ENCODE measurements around the gene DNAJC15.

DNAJC15 gene

DNA sequence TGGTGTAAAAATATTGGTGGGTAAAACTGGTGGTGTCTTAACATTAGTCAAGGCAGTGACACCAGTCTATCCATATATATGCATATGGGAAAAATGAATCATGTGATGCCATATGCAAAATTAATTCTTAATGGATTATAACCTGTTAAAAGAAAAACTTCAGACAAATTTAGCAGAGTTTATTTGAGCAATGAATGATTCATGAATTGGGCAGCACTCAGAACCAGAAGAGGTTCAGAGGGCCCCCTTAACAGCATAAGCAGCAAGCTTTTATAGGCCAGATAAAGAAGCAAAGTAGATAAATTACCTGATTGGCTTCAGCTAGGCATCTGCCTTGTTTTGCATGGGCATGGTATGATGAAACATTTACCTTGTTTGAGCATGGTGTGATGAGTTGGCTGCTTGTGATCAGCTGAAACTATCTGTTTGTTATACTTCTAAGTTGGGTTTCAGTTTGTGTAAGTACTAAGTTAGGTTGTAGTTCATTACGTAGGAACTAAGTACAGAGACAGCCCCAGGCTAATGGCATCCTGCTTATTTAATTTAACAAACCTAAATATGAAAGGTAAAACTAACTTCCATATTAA, 66.6 kb downstream of the DNAJC15 start:
- no peak for DNase-seq (ENCODE audit: low read depth)
- Histone ChIP-seq H3K9me3 (ENCODE audit: control insufficient read depth, low read length) (peaks cover 3% of the 10 kb centered on the region), H3K27me3 (replicated peaks; ENCODE audit: control insufficient read depth, insufficient read depth, low read length) (no peaks in the 10 kb centered on the region), H3K4me3 (ENCODE audit: low read length) (no peak overlapping the region), H3K9ac (ENCODE audit: low read length) (no peak overlapping the region), H3K36me3 (ENCODE audit: control insufficient read depth, insufficient read depth, low read length, severe bottlenecking) (peaks cover 6% of the 10 kb centered on the region), H3K4me1 (ENCODE audit: control insufficient read depth, insufficient read depth, low read length) (peaks cover 12% of the 10 kb centered on the region)

DNA sequence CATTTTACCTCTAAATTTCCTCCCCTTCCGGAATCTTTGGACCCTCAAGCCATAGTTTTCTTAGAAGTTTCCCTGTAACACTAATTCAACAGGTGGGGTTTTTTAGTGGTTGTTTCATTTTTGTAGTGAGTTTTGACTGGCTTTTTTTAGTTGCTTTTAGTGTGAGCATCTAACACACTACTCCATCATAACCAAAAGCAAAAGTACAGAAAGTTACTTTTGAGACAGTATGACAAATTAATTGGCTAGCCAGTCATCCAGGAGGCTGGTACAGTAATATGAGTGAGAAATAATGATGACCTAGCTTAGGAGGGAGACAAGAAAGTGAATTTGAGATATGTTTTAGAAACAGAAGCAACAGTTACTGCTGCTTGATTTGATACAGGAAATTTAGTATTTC, 71.5 kb downstream of the DNAJC15 start:
- Histone ChIP-seq H3K27me3 (replicated peaks; ENCODE audit: control insufficient read depth, insufficient read depth, low read length) (no peaks in the 10 kb centered on the region), H3K36me3 (ENCODE audit: control insufficient read depth, insufficient read depth, low read length, severe bottlenecking) (peaks cover 7% of the 10 kb centered on the region), H3K4me1 (ENCODE audit: control insufficient read depth, insufficient read depth, low read length) (peaks cover 17% of the 10 kb centered on the region), H3K9ac (ENCODE audit: low read length) (no peak overlapping the region), H3K9me3 (ENCODE audit: control insufficient read depth, low read length) (peaks cover 3% of the 10 kb centered on the region), H3K4me3 (ENCODE audit: low read length) (no peak overlapping the region)
- no peak for DNase-seq (ENCODE audit: low read depth)

DNA sequence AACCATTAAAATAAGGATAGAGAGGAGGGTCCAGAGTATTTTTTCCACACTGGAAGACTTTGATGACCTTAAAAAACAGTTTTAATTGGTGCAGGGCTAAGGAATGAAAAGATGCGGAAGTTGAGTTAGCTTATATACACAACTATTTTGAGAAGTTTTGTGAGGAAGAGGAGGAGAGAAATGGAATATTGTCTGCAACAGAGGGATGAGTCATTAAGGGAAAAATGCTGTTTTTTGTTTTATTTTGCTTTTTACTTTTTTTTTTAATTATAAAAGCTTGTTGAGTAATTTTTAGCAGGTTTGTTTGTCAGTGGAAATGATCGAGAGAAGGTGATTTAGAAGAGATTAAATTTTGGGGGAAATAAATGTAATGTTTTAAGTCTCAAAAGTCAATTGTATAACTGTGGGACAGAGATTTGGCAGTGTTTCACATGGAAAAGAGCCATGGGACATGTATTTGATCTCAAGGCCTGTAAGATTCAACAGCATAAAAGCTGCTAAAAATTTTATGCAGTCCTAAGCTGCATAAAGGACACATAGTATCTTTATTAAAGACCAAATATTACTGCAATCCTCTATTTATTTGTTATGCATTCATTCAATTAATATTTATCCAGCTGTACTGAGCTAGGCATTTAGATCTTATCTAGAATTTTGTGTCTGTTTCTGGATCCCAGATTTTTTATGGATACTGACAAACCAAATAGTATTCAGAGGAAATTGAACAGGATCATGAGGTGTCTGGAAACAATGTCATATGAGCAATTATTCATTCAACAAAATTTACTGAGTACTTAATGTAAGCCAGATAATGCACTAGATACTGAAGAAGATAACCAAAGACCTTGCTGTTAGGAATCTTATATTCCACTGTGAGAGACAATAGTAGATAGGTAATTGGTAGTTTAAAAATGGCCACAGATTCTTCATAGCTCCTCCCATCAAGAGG, 72.7 kb downstream of the DNAJC15 start:
- no peaks in the 10 kb centered on the region for H3K9me3 ChIP-seq (ENCODE audit: control insufficient read depth, low read length)
- H3K4me1 ChIP-seq (ENCODE audit: control insufficient read depth, insufficient read depth, low read length): peaks cover 17% of the 10 kb centered on the region
- H3K27me3 ChIP-seq (replicated peaks; ENCODE audit: control insufficient read depth, insufficient read depth, low read length): no peaks in the 10 kb centered on the region

DNA sequence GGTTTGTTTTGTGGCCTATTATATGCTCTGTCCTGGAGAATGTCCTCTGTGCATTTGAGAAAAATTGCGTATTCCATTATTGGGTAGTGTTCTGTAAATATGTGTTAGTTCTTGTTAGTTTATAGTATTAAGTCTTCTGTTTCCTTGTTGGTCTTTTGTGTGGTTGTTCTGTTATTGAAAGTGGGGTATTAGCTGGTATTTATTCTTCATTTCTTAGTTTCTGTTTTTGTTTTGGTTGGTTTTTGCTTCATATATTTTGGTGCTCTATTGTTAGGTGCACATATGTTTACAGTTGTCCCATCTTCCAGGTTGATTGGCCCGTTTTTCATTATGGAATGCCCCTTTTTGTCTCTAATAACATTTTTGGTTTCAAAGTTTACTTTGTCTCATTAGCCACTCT, 77.3 kb downstream of the DNAJC15 start:
- Histone ChIP-seq H3K4me3 (ENCODE audit: low read length) (no peak overlapping the region), H3K4me1 (ENCODE audit: control insufficient read depth, insufficient read depth, low read length) (peaks cover 10% of the 10 kb centered on the region), H3K27me3 (replicated peaks; ENCODE audit: control insufficient read depth, insufficient read depth, low read length) (no peaks in the 10 kb centered on the region), H3K36me3 (ENCODE audit: control insufficient read depth, insufficient read depth, low read length, severe bottlenecking) (peaks cover 4% of the 10 kb centered on the region), H3K9ac (ENCODE audit: low read length) (no peak overlapping the region), H3K9me3 (ENCODE audit: control insufficient read depth, low read length) (peaks cover 5% of the 10 kb centered on the region)
- DNase-seq (ENCODE audit: low read depth): no peak

More for the DNA sequence above, 72.7 kb downstream of the DNAJC15 start:
- Histone ChIP-seq H3K36me3 (ENCODE audit: control insufficient read depth, insufficient read depth, low read length, severe bottlenecking) (peaks cover 4% of the 10 kb centered on the region), H3K9ac (ENCODE audit: low read length) (peak overlapping the region; percentile 31), H3K4me3 (ENCODE audit: low read length) (no peak overlapping the region)
- peak; percentile 26 for DNase-seq (ENCODE audit: low read depth)

DNA sequence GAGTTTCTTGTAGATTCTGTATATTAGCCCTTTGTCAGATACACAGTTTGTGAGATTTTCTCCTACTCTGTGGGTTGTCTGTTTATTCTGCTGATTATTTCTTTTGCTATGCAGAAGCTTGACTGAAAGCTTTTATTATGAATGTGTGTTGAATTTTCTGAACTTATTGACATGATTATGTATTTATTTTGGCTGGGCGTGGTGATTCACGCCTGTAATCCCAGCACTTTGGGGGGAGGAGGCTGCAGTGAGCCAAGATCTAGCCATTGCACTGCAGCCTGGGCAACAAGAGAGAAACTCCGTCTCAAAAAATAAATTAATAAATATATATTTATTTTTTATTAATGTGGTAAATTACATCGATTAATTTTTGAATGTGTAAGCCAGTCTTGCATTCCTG, 78.9 kb downstream of the DNAJC15 start:
- Histone ChIP-seq H3K27me3 (replicated peaks; ENCODE audit: control insufficient read depth, insufficient read depth, low read length) (no peaks in the 10 kb centered on the region), H3K4me1 (ENCODE audit: control insufficient read depth, insufficient read depth, low read length) (peaks cover 5% of the 10 kb centered on the region), H3K9me3 (ENCODE audit: control insufficient read depth, low read length) (peaks cover 5% of the 10 kb centered on the region), H3K36me3 (ENCODE audit: control insufficient read depth, insufficient read depth, low read length, severe bottlenecking) (peaks cover 4% of the 10 kb centered on the region), H3K4me3 (ENCODE audit: low read length) (no peak overlapping the region), H3K9ac (ENCODE audit: low read length) (no peak overlapping the region)
- DNase-seq (ENCODE audit: low read depth): no peak

DNA sequence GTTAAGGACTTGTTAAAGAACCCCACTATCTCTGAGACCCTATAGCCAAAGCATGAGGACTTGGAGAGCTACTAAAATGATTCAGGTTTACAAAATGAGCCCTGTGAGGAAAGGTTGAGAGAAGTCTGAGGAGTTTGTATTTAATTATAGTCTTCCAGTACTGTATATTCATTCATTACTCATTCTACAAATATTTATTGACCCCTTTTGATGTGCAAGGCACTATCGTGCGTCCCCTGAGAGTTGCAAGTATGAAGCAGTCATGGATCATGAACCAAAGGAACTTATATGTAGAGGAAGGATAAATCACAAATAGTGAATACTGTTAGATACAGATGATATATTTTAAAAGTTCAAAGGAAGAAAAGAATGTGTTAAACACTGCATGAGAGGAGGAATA, 84.4 kb downstream of the DNAJC15 start:
- peak; percentile 38 for DNase-seq (ENCODE audit: low read depth)
- Histone ChIP-seq H3K4me3 (ENCODE audit: low read length) (no peak overlapping the region), H3K27me3 (replicated peaks; ENCODE audit: control insufficient read depth, insufficient read depth, low read length) (no peaks in the 10 kb centered on the region), H3K4me1 (ENCODE audit: control insufficient read depth, insufficient read depth, low read length) (peaks cover 16% of the 10 kb centered on the region), H3K9me3 (ENCODE audit: control insufficient read depth, low read length) (no peaks in the 10 kb centered on the region), H3K9ac (ENCODE audit: low read length) (no peak overlapping the region), H3K36me3 (ENCODE audit: control insufficient read depth, insufficient read depth, low read length, severe bottlenecking) (no peaks in the 10 kb centered on the region)

DNA sequence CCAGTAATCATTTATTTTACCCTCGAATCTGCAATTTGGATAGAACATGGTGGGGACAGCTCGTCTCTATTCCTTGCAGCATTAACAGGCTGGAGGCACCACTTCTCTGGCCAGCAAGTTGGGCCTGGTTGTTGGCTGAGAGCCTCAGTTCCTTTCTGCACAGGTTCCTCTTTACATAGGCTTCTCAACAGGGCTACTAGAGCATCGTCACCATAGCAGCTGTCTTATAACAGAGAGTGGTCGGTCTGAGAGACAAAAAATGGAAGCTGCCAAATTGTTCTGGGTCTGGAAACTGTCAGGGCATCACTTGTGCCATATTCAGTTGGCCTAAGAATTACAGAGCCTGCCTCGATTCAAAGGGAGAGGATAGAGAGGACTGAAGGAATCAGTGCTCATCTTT, 86.7 kb downstream of the DNAJC15 start:
- Histone ChIP-seq H3K36me3 (ENCODE audit: control insufficient read depth, insufficient read depth, low read length, severe bottlenecking) (no peaks in the 10 kb centered on the region), H3K9ac (ENCODE audit: low read length) (no peak overlapping the region), H3K27me3 (replicated peaks; ENCODE audit: control insufficient read depth, insufficient read depth, low read length) (no peaks in the 10 kb centered on the region), H3K4me1 (ENCODE audit: control insufficient read depth, insufficient read depth, low read length) (peaks cover 21% of the 10 kb centered on the region), H3K4me3 (ENCODE audit: low read length) (no peak overlapping the region), H3K9me3 (ENCODE audit: control insufficient read depth, low read length) (no peaks in the 10 kb centered on the region)
- no peak for DNase-seq (ENCODE audit: low read depth)

DNA sequence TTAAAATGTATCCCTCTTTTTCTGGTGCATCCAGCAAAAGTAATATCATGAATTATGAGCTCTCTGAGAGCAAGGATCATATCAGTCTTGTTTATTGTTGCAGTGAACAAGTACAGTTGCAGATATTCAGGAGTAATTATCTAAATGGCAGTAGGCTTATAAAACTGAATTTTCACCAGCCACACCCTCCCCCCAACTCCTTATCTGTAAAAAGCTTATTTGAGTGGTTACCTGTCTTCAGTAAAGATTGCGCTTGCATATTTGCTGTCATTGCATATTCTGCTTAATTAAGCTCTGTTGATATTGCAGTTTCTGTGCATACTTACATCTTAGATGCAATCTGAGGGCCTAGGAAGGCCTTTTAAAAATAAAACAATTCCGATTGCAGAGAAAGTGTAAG, 87.3 kb downstream of the DNAJC15 start:
- Histone ChIP-seq H3K9ac (ENCODE audit: low read length) (no peak overlapping the region), H3K9me3 (ENCODE audit: control insufficient read depth, low read length) (no peaks in the 10 kb centered on the region), H3K36me3 (ENCODE audit: control insufficient read depth, insufficient read depth, low read length, severe bottlenecking) (no peaks in the 10 kb centered on the region), H3K4me3 (ENCODE audit: low read length) (no peak overlapping the region), H3K27me3 (replicated peaks; ENCODE audit: control insufficient read depth, insufficient read depth, low read length) (no peaks in the 10 kb centered on the region), H3K4me1 (ENCODE audit: control insufficient read depth, insufficient read depth, low read length) (peaks cover 23% of the 10 kb centered on the region)
- DNase-seq (ENCODE audit: low read depth): no peak

DNA sequence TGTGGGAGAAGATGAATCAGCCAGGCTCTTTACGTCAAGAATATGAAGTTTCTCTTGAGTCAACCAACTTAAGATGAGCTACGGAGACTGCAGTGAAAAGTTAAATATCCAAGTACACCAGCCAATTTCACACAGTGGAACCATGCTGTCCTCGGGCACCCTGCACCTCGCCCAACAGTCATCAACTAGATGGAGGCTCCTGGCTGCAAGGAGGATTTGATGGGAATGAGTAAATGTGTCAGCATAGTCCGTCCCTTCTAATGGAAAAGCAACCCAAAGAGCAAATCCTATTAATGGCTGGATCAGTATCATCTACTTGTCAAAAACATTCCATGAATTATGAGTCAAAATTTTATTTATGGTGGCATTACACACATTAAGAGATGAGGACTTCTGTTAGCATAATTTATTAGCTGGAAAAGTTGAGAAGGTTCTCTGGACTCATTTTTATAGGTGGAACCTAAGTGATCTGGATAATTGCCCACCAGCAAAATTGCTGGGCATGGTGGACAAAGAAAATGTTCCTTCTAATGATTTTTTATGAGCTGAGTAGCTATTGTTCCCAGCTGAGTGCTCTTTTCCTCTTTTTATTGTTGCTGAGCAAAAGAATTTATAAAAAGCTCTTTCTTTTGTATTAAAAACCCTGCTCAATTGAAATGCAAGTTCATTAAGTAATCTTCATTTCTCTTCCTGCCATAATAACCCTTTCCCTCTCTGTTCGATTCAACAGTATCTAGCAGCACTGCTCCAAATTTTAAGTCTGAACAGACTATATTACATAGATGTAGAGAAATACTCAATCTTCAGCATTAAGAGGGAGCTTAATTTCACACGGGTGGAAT, 88.4 kb downstream of the DNAJC15 start:
- H3K36me3 ChIP-seq (ENCODE audit: control insufficient read depth, insufficient read depth, low read length, severe bottlenecking): no peaks in the 10 kb centered on the region
- H3K4me3 ChIP-seq (ENCODE audit: low read length): no peak overlapping the region
- no peaks in the 10 kb centered on the region for H3K9me3 ChIP-seq (ENCODE audit: control insufficient read depth, low read length)

DNA sequence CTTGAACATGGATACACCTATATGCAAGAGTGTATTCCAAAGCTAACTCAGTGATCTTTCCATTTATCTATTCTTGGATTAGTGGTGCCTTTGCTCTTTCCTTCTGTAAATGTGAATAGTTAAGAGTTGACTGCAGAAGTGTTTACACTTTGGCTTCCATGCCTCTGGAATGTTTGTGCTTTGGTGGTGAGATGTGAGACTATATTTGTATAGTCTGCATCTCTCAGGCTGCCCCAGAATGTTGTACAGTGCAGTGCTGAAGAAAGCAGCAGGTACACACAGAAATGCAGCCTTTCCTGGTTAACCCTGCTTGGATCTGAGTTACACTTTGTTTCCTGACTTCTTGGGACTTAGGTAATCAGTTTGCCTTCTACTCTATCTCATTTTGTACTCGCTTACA, 90.2 kb downstream of the DNAJC15 start:
- Histone ChIP-seq H3K36me3 (ENCODE audit: control insufficient read depth, insufficient read depth, low read length, severe bottlenecking) (no peaks in the 10 kb centered on the region), H3K4me3 (ENCODE audit: low read length) (no peak overlapping the region), H3K9me3 (ENCODE audit: control insufficient read depth, low read length) (no peaks in the 10 kb centered on the region), H3K9ac (ENCODE audit: low read length) (no peak overlapping the region), H3K27me3 (replicated peaks; ENCODE audit: control insufficient read depth, insufficient read depth, low read length) (no peaks in the 10 kb centered on the region), H3K4me1 (ENCODE audit: control insufficient read depth, insufficient read depth, low read length) (peaks cover 7% of the 10 kb centered on the region)
- DNase-seq (ENCODE audit: low read depth): no peak

More for the DNA sequence above, 88.4 kb downstream of the DNAJC15 start:
- H3K27me3 ChIP-seq (replicated peaks; ENCODE audit: control insufficient read depth, insufficient read depth, low read length): no peaks in the 10 kb centered on the region
- no peak overlapping the region for H3K9ac ChIP-seq (ENCODE audit: low read length)
- peaks cover 23% of the 10 kb centered on the region for H3K4me1 ChIP-seq (ENCODE audit: control insufficient read depth, insufficient read depth, low read length)
- no peak for DNase-seq (ENCODE audit: low read depth)

DNA sequence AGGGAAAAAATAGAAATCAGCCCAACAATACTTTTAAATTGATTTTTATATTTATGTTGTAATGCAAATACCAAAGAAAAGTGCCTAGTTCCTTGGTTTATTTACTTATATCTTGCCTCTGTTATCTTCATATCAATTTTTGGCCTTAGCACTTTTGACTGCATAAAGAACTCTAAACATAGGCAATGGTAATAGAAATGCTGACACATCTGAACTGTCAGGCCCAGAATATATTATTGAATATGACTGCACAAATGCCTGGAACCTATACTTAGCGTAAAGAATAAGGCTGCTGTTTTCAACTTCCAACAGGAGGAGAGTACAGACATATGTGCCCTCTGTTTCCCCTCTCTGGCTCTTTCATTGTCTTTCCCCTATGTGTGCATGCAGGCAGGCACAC, 91.1 kb downstream of the DNAJC15 start:
- no peak overlapping the region for H3K9ac ChIP-seq (ENCODE audit: low read length)

More for the DNA sequence above, 91.1 kb downstream of the DNAJC15 start:
- Histone ChIP-seq H3K27me3 (replicated peaks; ENCODE audit: control insufficient read depth, insufficient read depth, low read length) (no peaks in the 10 kb centered on the region), H3K4me3 (ENCODE audit: low read length) (no peak overlapping the region), H3K9me3 (ENCODE audit: control insufficient read depth, low read length) (no peaks in the 10 kb centered on the region), H3K36me3 (ENCODE audit: control insufficient read depth, insufficient read depth, low read length, severe bottlenecking) (no peaks in the 10 kb centered on the region), H3K4me1 (ENCODE audit: control insufficient read depth, insufficient read depth, low read length) (peaks cover 7% of the 10 kb centered on the region)
- DNase-seq (ENCODE audit: low read depth): no peak
